GM19372 (cell line): ENCODE data around the gene FBXW5.

Experiments
- ATAC-seq: cut with Tn5 transposase; IDR thresholded peaks from one replicate; pipeline ENCODE4 v1.9.1; 2021; ENCODE audit warnings: mild to moderate bottlenecking, low read depth, moderate library complexity; ENCODE audit not compliant: unreplicated experiment

Gene FBXW5

GRCh38 chr9:136939431-136939995 is 5.0 kb downstream of the FBXW5 start:
- no peak for ATAC-seq

GRCh38 chr9:136937186-136938001 is 7.1 kb downstream of the FBXW5 start:
- ATAC-seq: no peak

- no peak for ATAC-seq
Measured at GRCh38 chr9:136936645-136937170, 7.8 kb downstream of the FBXW5 start.

GRCh38 chr9:136935651-136936050 is 8.9 kb downstream of the FBXW5 start:
- ATAC-seq: no peak

- no peak for ATAC-seq
Measured at GRCh38 chr9:136934277-136934676, 10.3 kb downstream of the FBXW5 start.

- no peak for ATAC-seq
Measured at GRCh38 chr9:136931611-136932130, 12.9 kb downstream of the FBXW5 start.

GRCh38 chr9:136930014-136930413 is 14.5 kb downstream of the FBXW5 start:
- no peak for ATAC-seq

- no peak for ATAC-seq
Measured at GRCh38 chr9:136928591-136928990, 15.9 kb downstream of the FBXW5 start.

GRCh38 chr9:136927343-136928271 is 16.9 kb downstream of the FBXW5 start:
- ATAC-seq: no peak

GRCh38 chr9:136926749-136927148 is 17.8 kb downstream of the FBXW5 start:
- ATAC-seq: no peak

GRCh38 chr9:136926154-136926704 is 18.3 kb downstream of the FBXW5 start:
- no peak for ATAC-seq

GRCh38 chr9:136925414-136926153 is 19.0 kb downstream of the FBXW5 start:
- ATAC-seq: no peak

GRCh38 chr9:136923881-136924280 is 20.7 kb downstream of the FBXW5 start:
- ATAC-seq: no peak

GRCh38 chr9:136922540-136922939 is 22.0 kb downstream of the FBXW5 start:
- no peak for ATAC-seq

GRCh38 chr9:136921718-136922117 is 22.8 kb downstream of the FBXW5 start:
- ATAC-seq: no peak

- no peak for ATAC-seq
Measured at GRCh38 chr9:136921307-136921706, 23.2 kb downstream of the FBXW5 start.

- no peak for ATAC-seq
Measured at GRCh38 chr9:136920734-136921231, 23.8 kb downstream of the FBXW5 start.

GRCh38 chr9:136920069-136920468 is 24.5 kb downstream of the FBXW5 start:
- ATAC-seq: no peak

- ATAC-seq: no peak
Measured at GRCh38 chr9:136917902-136918301, 26.6 kb downstream of the FBXW5 start.
